Right ventricle myocardium inferior (tissue), 1 donor: ENCODE data around the gene SOS2. TPM values are rescaled to one million over a fixed set of nuclear protein-coding genes. Genes with fewer than 3 reads are reported as not detected.

Source experiments
- ATAC-seq: fragments of 200-7000 bp; cut with Tn5 transposase; one replicate; pipeline ENCODE4 v1.9.1; 2020; ENCODE audit warnings: mild to moderate bottlenecking, moderate library complexity
- DNase-seq: peaks from one replicate; pipeline ENCODE4 v3.0.0; 2021; ENCODE audit errors: missing footprints
- intact Hi-C: fragments of 100-400 bp; cut with DNase I; formaldehyde crosslinking; loops from one replicate; pipeline ENCODE4 v1.11.0; 2022
- total RNA-seq: library from RNA; stranded (reverse); fragmentation: NEBNext Ultra II Directional; extraction: Animal tissue kit (Norgen Biotek cat#: 25700); gene quantifications from one replicate; pipeline ENCODE4 v1.2.1, GENCODE V29; 2021
- donor health status: DM: no; HTN: yes; CAD: no; lungs with severe emphysema.

The SOS2 gene
- total RNA-seq, 1 donor from 2014 or later = 35.6 TPM

DNA sequence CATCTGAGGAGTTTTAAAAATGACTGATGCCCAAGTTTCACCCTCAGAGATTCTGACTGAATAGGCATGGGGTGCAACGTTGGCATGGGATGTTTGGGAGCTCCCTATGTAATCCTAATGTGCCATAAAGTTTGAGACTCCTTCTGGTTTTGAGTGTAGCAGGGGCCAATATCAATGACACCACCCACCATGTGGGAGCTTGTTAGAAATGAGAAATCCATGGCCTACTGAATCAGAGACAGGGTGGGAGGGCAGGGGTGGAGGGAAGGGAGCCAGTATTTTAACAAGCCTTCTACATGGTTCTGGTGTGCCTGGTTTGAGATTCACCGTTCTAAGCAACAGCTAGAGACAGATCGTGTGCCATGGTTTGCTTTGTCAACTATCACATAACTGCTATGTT is 161.1 kb downstream of the SOS2 start:
- intact Hi-C loops = no loop called here
- ATAC-seq (no peak), DNase-seq (no peak)

DNA sequence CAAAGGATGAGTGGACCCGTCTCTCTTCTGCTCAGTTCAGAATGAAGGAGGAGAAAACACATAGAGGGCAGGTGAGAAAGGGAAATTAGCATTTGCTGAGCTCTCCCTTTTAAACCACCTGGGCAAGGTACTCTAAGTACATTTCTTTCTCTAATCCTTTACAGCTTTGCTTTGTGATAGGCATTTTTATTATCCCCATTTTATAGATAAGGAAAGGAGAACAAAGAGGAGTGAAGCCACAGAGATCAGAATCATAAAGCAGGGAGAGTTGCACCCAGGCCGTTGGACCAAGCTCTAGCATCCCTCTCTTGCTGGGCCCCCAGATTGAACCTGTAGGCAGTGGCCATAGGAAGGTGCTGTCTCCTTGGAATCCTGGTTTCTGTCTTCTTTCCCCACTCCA is 162.1 kb downstream of the SOS2 start:
- intact Hi-C loops = no loop called here
- no peak for DNase-seq
- no peak for ATAC-seq

DNA sequence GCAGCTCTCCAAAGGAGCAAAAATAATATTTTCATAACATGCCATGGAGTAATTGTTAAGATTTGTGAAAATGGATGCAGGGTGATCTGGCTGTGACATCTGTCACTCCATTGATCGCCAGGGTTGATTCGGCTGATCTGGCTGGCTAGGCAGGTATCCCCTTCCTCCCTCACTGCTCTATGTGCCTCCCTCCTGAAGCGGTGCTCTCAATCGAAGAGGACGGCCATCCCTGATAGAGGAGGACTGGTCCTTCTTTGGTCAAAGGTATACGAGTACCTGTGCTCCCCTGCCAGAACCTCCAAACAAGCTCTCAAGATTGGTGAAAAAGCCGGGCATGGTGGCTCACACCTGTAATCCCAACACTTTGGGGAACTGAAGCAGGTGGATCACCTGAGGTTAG is 162.9 kb downstream of the SOS2 start:
- no peak for DNase-seq
- intact Hi-C loops = no loop called here
- no peak for ATAC-seq

DNA sequence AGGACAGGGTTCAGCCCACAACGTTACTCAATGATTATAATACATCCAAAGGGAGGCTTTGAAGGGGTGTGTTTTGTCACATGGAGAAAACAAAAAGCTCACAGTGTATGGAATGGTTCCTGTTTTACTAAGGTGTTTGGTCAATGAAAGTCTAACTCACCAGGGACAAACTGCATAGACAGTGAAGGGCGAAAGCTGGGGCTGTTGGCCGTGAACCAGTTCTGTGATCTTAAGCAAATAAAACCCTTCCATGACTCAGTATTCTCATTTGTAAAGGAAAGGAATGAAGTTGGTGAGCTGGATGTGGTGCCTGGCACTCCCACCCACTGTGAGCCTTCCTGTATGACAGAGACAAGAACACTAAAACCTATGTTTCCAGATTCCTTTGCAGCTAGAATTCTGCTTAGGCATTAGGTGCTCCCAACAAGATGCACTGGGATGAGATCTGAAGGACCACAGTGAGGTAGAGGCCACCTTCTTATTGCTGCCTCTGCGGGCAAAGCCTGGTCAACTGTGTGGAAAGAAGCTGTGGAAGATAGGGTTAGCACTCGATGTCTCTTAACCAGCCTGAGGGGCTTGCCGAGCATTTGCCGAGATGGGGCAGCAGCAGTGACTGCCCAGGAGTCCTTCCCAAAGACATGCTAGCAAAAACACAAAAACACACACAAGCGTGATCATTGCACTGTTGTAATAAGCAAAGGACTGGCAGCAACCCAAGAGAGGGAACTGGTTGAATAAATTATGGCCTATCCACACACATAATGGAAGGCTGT is 163.5 kb downstream of the SOS2 start:
- DNase-seq (no peak), ATAC-seq (no peak)
- intact Hi-C loops = no loop called here

Other genes with a start within 250 kb of the SOS2 start
- 3.2 TPM for gene VCPKMT, start 115.0 kb downstream of the SOS2 start, total RNA-seq
- gene L2HGDH, start 80.7 kb upstream of the SOS2 start, total RNA-seq = 10.5 TPM
- 22.5 TPM for gene DMAC2L, start 80.7 kb upstream of the SOS2 start, total RNA-seq
- 3.3 TPM for gene CDKL1, start 165.3 kb upstream of the SOS2 start, total RNA-seq